HG03354 (cell line): ENCODE measurements around the gene AHI1.

Experiments used
- ATAC-seq: cut with Tn5 transposase; IDR thresholded peaks from one replicate; pipeline ENCODE4 v1.9.1; 2021; ENCODE audit warnings: mild to moderate bottlenecking; ENCODE audit not compliant: unreplicated experiment, poor library complexity, severe bottlenecking

Gene AHI1

DNA sequence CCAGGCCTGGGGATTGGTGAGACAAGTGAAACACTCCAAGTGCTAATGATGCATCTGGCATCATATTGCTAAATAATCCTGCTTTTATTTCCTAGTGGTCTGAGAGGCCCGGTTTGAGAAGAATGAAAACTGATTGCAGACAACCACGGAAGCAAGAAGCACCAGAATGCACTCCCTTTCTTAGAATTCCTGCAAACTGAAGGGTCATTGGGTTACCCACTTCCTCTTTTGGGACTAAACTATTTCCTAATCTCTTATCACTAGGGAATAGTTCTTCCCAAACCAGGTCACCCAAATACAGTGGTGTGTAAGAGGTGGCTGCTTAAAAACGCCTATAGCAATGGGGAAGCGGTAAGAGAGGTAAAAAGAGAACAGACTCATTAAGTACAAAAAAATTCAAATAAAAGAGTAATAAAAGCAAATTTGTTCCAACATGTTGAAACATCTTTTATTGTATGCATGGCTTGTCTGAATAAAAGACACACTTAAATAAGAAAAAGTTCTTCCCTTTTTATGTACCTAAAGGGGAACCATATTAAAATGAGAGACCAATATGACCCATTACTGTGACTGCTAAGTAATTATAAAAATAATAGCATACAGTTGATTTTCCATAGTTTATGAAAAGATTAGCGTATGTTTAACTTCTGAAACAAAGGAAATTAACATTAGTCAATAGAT lies 190.7 kb downstream of the AHI1 start:
- ATAC-seq, result no peak

DNA sequence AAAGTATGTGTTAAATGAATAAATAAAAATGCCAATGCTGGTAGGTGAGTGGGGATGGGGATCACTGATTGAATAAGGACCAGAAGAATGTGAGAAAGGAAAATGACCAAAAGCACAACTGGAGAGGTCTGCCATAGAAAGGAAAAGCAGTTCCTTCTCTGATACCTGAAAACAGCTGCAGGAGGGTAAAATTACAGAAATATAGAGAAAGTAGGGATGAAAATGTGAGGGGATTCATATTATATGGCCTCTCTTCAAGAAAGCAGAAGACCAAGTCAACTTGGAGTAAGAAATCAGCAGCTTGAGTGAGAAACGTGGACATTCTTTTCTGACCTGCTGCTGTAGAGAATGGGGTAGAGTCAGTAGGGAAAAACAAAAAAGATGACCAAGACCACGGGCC lies 191.4 kb downstream of the AHI1 start:
- no peak for ATAC-seq

DNA sequence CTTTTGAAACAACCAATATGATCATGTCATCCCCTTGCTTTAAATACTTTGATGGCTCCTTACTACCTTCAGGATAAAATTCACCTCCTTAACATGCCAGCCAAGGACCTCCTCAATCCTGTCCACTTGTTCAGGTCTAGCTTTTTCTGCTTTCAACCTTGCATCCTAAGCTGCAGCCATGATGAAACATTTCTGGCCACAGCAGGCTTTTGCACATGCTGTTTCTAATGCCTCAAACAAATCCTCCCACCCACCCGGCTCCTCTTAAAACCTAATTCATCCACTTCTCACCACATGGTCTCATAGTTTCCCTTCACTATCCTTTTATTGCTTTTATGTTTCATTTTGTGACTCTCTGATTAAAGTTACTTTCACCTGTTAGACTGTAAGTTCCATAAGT lies 191.9 kb downstream of the AHI1 start:
- no peak for ATAC-seq

DNA sequence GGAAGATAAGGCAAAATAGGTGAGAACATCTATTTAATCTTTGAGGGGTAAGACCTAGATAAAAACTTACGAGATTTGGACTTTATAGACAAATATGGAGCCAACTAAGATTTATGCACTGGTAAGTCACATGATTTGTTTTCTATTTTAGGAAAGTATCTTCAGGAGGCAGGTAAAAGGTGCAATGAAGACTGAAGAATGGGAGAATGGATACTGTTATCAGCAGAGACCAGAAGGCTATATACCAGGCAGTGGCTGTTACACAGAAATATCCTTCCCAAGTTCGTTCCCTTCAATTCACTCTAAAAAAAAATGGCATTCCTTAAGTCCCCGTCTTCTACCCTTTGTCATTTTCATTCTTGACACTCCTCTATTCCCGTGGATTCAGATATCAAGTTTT lies 192.7 kb downstream of the AHI1 start:
- ATAC-seq, result no peak

DNA sequence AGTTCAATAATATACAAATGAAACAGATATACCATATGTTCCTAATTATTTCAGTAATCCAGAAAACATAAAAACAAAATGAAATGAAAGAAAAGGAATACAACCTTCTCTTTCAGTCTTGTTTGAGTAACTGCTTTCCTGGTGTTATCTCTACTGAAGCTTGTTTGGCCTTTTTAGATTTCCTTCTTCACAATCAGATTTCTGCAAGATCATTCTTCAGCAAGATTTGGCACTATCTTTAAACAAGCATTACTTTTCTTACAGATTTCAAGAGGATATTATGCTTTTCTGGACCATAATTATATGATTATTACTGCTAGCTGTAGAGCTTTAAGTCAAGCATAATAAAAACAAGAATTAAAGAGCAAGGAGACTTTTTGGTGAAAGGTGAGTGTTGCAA lies 196.2 kb downstream of the AHI1 start:
- ATAC-seq, result no peak

DNA sequence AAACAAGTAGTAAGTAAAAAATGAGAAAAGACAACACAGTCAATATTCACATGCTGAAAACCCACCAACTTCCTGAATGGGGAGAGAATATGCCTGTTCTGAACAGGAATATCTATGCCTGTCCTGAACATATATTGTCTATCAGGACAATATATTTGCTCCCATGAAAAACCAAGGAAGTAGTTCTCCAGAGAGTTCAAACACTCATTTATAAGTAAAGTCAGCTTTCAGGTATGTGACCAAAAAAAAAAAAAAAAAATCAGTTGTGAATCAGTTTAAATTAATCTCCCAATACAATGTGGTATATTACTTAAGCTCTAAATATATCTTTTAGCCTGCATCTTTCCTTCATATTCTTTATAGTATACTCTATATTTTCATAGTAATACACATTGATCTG lies 197.0 kb downstream of the AHI1 start:
- no peak for ATAC-seq

DNA sequence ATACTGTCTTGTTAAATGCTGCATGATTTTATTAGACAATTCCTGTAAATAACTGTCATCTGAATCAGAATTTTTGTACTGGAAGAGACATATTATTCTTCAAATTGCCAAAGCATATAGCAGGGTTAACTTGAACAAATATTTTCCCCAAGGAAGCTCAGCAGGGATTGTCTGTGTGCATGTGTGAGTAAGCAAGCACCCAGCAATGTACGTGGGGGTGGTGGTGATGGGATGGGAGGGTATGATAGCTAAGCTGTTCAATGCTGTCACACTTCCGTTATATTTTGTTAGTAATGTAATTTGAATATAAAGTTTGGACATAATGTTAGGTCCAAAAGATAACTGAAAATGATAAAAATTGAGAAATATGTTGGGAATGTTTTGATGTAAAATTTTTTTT lies 198.3 kb downstream of the AHI1 start:
- ATAC-seq, result no peak

DNA sequence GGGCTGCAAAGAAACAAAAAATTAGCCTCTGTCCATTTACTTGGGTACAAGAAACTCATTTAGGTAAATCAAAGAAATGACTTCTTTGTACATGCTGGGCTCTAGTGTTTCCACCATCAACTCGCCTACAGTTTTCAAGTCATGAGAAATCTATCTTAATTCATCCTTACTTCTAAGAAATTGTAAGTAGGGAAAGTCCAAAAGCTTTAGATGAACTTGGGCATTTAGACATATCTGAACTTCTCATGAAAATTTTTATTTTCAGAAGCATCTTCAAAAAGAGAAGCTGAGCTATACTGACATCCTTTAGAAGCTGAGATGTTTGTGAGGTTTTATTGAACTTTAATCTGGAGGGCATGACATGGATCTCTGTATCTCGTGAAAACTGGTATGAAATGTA lies 199.1 kb downstream of the AHI1 start:
- ATAC-seq, result no peak

DNA sequence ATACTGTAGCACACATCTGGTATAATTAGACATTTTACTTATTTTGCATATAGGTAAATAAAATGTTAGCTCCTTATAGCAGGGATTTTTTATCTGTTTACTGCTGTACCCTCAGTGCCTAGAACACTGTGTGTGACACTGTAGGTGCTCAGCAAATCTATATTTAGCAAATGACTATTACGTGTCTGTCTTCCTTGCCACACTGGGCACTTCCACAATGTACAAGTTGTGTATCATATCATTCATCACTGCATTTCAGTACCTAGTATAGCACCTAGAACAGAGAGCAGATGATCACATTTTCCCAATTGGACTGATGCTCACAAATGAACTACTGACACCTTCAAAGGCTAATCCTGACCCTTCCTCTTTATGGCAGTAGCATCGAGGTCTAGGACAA lies 200.8 kb downstream of the AHI1 start:
- no peak for ATAC-seq

DNA sequence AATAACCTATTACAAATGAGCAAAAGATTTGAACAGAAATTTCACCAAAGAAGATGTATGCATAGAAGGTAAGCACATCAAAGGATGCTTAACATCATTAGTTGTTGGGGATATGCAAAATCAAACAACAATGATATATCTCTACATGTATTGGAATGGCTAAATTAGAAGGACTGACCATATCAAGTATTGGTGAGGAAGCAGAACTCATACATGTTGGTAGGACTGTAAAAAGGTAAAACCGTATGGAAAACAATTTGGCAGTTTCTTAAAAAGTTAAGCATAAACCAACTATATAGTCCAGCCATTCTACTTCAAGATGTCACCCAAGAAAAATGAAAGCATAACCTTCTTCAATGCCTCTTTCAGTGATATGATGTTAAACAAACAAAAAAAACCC lies 202.5 kb downstream of the AHI1 start:
- ATAC-seq, result no peak

DNA sequence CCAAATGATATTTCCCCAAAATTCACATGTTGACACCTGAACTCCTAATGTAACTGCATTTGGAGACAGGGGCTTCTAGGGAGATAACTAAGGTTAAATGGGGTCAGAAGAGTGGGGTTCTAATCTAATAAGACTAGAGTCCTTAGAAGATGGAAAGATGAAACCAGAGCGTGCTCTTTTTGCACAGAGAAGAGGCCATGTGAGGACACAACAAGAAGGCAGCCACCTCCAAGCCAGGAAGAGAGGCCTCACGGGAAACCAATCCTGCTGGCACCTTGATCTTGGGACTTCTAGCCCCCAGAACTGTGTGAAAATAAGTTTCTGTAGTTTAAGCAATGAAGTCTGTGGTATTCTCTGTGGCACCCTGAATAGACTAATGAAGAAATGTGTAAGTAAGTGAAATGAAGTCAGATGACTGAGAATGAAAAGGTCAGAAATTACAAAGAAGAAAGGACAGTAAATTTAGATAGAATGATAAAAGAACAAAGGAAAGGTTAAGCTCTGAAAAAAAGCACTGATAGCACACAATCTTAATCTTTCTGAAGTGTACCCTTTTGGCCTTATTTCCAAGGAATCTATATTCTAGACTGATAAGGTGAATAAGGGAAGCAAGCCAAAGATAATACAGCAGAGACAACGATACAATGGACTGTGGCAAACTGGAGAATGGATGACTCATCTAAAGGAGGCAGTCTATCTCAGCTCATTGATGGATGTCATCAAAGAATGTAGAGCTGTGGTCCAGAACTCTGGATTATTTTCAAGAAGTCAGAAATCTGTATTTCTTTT lies 206.1 kb downstream of the AHI1 start:
- ATAC-seq, result no peak

DNA sequence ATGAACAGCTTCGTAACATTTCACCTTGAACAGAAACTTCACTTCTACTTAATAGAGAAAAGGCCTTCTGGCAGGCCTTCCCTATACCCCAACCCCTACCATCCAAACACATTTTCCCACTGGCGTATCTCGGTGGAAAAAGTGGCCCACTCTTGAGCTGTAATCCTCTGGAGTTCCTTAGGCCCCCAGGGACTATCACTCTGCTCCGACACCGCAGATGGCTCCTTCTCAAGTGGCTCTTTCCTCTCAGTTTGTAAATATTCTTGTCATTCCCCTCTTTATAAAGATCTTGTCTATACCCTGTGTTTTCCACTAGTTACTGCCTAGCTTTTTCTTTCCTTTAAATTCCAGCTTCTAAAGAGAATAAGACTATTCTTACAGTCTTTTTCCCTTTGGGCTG lies 207.7 kb downstream of the AHI1 start:
- ATAC-seq, result no peak

DNA sequence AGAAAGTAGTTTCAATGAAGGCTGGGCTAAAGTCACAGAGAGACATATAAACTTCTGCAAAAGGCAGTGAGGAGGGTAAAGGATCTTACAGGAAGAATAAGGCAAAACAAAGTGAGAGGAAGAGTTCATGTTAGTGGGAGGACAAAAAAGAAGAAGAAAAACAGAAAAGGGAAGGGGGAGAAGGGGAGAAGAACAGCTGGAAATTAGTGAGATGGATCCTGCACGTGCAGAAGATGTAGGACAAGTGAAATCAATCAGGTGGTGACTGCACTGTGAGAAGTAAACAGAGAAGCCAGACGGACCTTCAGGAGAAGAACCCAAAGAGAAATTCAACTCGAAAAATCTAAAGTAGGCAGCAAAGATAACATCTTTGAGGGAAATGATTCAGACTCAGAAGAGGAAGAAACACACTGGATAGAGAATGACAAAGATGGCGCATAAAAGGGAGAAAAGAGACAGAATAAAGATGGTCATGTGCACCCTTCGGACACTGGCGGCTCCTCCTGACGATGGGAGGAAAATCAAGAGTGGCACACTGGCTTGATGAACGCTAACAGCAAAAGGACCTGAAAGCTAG lies 210.5 kb downstream of the AHI1 start:
- no peak for ATAC-seq

DNA sequence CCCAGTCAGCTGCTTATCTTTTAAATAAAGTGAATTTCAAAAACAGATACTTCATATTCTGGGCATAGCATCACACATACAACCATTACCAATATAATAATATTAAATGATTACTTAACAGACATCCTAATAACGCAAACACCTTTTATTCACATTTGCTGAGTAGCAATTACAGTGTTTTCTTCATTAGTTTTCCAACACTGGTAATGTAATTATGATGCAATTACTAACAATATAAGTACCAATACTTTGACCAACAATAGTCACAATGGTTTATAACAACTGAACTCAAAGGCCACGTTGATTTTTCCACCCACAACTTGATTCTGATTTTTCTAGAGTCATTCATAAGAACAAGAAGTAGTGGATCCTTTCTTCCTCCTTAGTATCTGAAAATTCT lies 212.4 kb downstream of the AHI1 start:
- ATAC-seq, result no peak

DNA sequence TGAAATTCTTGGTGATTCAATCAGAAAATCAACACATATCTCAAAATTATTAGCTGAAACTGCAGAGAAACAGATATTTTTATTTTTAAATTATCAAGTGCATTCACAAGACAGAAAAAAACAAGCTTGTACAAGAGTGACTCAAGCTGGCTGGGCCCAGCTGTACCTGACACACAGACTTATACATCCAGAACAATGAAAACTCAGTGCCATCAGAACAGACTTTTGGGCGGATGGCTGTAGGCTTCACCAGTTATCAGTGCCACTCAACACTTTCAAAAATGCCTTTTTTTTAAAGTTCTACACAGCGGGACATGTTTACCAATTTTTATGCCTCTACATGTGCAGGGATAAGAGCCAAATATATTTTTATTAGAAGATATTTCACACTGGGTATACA lies 213.6 kb downstream of the AHI1 start:
- no peak for ATAC-seq

DNA sequence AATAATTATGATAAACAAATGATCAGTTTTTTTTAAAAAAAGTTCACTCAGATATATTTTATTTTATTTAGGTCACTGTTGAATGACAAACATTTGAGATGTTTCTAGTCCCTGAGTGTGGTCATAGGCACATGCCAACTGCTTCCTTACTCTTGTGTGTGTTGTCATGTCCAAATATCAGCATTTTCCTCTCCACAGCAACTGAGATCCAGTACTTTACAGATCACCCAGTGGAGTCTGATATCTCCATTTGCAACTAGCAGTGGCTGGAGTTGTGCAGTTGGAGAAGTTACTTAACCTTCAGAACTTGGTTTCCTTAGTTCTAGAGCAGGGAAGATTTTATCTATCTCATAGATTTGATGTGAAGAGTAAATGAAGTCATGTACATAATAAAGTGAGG lies 215.1 kb downstream of the AHI1 start:
- no peak for ATAC-seq

DNA sequence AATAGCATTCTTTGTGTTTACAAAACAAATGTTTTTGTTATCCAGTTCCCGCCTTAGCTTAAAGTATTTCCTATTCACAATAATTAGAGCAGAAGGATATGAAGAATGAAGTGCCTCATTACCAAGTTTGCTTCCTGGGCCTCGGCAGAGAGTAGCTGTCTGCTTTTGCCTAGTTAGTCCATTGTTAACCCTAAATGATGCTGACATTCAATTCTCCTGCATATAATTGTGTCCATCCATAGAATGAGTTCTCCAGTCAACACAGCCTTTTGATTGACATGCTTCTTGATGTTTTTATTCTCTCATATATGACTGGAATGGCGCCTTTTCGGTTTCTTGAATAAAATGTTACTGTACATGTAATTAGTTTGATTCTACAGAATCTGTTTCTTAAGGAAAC lies 215.6 kb downstream of the AHI1 start:
- ATAC-seq, result no peak

DNA sequence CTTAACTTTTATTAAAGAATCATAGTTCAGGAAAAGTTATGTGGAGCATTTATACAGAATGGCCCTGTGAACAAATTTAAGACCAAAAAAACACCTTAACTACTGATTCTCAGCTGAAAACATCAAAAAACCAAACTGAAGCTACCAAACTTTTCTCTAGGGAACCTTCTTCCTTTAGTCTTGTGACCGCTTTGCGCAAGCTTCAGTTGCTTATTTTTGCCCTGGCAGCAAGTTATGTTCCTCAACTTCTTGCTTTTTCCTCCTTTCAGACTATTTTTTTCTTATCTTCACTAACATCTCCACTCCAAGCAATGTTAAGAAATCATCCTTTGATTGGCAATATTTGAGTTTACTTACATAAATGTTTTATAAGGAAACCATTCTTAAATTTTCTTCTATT lies 216.3 kb downstream of the AHI1 start:
- no peak for ATAC-seq

DNA sequence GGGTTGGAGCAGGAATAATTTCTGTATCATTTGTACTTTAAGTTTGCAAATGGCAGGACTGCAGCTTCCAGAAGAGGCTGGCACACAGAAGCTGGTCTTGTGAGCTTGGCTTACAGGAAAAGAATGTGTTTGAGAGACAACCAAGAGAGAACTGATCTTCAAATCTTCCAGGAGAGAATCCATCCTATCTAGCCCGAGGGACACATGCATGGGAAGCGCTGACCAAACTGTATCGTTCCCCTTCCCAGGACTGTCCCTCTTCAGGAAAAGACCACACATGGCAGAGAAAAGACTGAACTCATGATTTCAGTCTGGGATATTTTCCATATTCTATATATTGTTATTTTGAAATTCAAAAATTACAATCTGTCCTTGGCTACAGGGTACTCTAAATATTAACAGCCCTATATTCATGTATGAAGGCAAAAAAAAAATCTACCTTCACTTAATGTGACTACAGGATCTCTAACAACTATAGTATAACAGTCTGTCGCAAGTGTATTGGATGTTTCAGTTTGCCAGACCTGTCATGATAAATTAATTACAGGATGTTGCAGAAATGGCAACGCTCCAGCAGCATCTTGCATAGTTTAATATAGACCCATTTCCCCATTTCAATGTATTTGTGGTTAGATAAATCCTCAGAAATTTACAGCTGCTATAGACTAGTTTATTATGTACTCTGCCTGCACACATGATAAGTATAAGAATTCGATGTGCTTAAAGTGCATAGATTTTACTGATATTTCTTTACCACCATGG lies 217.0 kb downstream of the AHI1 start:
- ATAC-seq, result no peak

DNA sequence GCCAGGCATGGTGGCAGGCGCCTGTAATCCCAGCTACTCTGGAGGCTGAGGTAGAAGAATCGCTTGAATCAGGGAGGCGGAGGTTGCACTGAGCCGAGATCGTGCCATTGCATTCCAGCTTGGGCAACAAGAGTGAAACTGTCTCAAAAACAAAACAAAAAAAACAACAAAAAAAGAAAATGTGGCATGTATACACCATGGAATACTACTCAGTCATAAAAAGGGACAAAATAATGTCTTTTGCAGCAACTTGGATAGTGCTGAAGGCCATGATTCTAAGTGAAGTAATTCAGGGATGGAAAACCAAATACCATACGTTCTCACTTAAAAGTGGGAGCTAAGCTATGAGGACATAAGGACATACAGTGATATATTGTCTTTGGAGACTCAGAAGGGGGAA lies 220.1 kb downstream of the AHI1 start:
- ATAC-seq, result no peak
